RPMI7951 (cell line): ENCODE measurements around the gene PDZD4. TPM values are rescaled to one million over a fixed set of nuclear protein-coding genes. Genes with fewer than 3 reads are reported as not detected.

Source experiments
- DNase-seq: peaks from one replicate; pipeline ENCODE4 v3.0.0-alpha.2; 2012; ENCODE audit warnings: low read depth
- total RNA-seq: library from RNA; depleted of rRNA; stranded (reverse); fragments of >200 nt; shearing (Covaris generic); gene quantifications from 2 replicates; pipeline ENCODE4 v1.2.3, GENCODE V29; 2014

PDZD4 gene
- total RNA-seq, 1 experiment from 2014 or later: 0.12 TPM

GRCh38 chrX:153867671-153868070, 37.3 kb upstream of the PDZD4 start:
- no peak for DNase-seq

DNA sequence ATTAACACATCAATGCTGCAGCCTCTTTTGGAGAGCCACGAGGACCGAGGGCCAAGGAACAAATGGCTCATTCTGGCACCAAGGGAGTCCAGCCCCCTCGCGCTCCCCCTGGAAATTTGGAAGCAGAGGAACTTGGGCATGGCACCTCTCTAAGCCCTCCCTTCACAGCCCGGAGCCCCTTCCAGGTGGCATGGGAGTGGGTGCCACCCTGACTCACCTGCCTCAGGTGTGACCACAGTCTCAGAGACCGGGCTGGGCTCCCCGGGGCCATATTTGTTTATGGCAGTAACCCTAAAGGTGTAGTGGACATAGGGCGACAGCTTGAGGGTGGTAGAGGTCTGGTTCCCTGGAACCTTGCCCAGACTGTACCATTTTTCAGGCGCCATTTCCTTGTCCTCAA, 36.8 kb upstream of the PDZD4 start:
- DNase-seq: no peak

DNA sequence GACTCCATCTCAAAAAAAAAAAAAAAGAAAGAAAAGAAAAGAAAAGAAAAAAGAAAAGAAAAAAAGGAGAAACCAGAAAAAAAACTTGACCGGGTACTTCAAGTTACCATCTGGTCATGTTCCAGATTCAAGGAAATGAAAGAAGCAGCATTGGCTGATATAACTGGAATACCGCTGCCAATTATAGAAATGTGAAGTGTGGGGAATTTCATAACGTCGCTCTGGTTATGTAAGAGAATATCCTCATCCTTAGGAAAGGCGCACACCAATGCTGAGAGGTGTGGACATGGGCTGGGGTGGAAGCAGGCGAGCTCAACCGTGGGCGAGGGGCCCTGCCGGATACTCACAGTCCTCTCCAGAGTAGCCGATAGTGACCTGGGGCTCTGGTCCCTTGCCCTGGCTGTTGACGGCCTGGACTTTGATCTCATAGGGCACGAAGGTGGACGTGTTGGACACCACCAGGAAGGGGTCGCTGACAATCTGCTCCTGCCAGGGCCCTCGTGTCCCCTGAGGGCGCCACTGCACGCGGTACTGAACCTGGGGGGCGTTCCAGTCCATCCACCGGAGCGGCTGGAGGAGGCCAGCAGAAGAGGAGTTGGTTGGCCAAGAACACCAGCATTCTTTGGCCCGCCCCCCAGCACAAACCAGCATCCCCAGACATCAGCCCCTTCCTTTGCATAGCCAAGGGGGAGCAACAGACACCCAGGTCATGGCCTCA, 36.1 kb upstream of the PDZD4 start:
- no peak for DNase-seq

- DNase-seq: no peak
Observed at GRCh38 chrX:153865685-153866084, 35.3 kb upstream of the PDZD4 start.

GRCh38 chrX:153865321-153865580, 34.9 kb upstream of the PDZD4 start:
- no peak for DNase-seq

DNA sequence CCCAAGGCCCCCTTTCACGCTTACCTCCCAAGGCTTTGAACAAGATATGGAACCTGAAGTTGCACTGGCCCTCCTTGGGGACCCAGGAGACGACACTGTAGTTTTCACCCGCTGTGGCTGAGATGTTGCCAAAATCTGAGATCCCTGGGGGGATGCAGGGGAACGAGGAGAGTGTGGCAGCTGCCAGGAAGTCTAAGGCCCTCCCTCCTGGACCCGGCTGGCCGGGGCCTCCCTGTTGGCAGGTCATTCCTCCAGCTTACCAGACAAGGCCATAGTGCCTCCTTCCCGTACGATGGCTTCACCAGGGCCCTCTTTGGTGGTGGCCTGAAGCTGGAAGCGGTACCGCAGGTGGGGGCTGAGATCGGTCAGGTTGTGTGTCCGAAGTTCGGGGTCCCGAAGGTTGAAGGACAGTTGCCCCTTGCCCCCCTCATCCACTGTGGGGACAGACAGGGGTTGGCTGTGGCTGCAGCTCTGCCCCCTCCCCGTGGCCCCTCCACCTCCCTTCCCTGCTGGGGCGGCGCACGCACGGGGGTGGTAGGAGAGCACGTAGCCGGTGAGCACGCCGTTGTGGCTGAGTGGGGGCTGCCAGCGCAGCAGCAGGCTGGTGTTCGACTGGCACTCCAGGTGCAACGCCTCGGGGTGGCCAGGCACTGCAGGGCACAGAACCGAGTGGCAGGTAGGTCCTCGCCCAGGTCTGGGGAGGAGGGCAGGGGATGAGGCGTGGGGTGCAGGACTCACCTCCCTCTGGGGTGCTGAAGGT, 34.4 kb upstream of the PDZD4 start:
- DNase-seq: no peak

DNA sequence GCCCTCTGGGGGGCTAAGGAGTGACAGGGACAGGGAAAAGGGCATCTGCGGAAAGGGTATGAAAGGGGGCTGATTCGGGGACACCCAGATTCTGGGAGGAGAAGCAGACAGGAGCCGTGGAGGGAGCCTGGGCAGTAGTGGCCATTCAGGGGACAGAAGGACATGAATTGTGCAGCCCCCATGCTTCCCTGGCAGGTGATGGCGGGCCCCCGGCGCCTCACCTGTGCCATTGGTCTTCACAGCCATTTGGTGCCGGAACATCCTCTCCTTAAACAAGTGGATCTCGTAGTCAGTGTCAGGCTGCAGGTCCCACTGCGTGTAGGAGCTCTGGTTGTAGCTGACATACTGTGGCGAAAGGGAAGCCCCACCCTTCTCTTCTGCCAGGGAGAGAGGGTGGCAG, 33.8 kb upstream of the PDZD4 start:
- DNase-seq: no peak

DNA sequence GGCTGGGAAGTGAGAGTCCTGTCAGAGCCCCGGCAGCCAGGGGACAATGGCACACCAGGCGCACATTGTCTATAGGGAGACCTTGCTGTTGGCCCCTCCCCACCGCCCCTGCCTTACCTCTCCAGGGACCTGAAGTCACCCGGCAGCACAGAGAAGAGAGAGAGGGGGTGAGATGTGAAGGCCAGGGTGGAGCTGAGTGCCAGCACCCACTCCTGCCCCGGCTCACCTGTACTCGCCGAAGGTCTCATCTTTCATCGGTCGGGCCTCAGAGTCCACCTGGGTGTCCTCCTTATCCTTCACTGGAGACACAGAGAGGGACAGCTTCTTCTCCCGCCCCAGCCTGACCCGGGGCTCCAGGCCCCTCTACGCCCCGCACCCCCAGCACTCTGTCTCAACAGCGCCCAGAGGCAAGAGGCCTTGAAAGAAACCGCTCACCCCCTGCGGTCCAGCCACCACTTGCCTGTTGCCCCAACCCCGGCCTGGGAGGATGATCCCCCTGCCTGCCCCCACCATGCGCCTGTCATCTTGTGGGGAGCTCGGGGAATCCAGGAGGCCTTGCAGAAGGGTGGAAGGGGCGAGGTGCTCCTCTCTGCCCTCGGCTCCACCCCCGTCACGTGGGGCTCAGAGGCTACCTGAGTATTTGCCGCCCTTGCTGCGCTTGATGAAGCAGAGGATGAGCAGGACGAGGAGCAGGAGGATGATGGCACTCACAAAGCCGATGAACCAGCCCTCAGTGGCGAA, 33.1 kb upstream of the PDZD4 start:
- no peak for DNase-seq

GRCh38 chrX:153862369-153863250, 32.3 kb upstream of the PDZD4 start:
- no peak for DNase-seq

GRCh38 chrX:153861733-153862310, 31.5 kb upstream of the PDZD4 start:
- no peak for DNase-seq

GRCh38 chrX:153861151-153861550, 30.8 kb upstream of the PDZD4 start:
- DNase-seq: no peak

DNA sequence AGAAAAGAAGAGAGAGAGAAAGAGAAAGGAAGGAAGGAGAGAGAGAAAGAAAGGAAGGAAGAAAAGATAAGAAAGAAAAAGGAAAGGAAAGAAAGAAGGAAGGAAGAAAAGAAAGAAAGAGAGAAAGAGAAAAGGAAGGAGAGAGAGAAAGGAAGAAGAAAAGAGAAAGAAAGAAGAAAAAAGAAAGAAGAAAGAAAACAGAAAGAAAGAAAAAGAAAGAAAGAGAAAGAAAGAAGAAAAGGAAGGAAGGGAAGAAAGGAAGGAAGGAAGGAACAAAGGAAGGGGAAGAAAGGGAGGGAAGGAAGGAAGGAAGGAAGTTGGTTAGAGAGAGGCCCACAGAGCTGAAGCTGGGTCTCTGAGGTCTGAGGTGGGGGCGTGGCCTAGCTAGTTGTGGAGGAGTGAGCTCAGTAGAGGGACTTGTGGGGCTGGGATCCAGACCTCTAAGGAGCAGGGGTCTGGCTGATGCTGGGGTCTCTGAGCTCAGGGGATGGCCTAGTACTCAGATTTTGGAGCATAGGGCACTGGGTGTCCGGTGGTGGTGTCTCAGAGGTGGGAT, 27.1 kb upstream of the PDZD4 start:
- no peak for DNase-seq

- DNase-seq: no peak
Observed at GRCh38 chrX:153854702-153855101, 24.4 kb upstream of the PDZD4 start.

DNA sequence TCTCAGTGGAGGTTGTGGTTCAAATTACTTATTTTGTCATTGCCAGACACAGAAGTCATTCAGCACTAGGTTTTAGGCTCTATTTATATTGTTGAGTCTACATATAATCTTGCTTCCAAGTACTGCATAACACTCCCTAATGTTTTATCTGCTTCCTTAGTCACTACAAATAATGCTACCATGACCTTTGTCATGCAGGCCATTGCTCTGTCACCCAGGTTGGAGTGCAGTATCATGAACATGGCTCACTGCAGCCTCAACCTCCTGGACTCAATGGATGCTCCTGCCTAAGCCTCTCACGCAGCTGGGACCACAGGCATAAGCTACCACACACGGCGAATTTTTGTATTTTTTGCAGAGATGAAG, 23.5 kb upstream of the PDZD4 start:
- no peak for DNase-seq

GRCh38 chrX:153853180-153853901, 23.0 kb upstream of the PDZD4 start:
- no peak for DNase-seq

GRCh38 chrX:153851981-153852380, 21.6 kb upstream of the PDZD4 start:
- DNase-seq: no peak

- no peak for DNase-seq
Observed at GRCh38 chrX:153848325-153848724, 18.0 kb upstream of the PDZD4 start.

GRCh38 chrX:153845842-153846241, 15.5 kb upstream of the PDZD4 start:
- DNase-seq: no peak

GRCh38 chrX:153845195-153845594, 14.9 kb upstream of the PDZD4 start:
- DNase-seq: no peak

DNA sequence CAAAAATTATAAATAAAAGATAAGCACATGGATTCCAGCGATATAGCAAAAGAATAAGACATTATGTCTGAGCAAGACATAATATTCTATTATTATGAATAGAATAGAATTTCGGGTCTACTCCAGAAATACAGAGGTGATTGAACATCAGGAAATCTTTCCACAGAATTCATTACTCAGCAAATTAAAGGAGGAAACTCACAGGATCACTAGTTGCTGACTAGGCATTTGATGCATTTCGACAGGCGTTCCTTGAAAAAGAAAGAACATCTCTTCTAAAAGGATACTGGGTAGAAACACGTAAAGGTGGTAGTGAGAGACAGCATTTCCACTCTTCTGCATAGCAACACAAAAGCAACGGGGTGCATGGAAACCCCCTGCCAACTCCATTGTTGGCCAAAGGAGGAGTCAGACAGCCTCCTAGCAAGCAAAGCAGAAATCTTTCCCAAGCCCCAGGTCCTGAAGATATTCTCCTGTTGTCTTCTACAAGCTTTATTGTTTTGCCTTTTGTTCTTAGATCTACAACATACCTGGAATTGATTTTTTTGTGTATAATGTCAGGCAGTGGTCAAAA, 14.3 kb upstream of the PDZD4 start:
- no peak for DNase-seq
